GM12892 (cell line): ENCODE measurements around the gene KEL.

Experiments
- POLR2A ChIP-seq: IDR thresholded peaks from 2 replicates; pipeline ENCODE4 v1.6.1; 2011; ENCODE audit warnings: low read depth, low read length, control low read depth
- POLR2AphosphoS5 ChIP-seq: IDR thresholded peaks from 2 replicates; pipeline ENCODE4 v1.6.1; 2011; ENCODE audit warnings: low read depth, low read length, control low read depth
- TAF1 ChIP-seq: IDR thresholded peaks from 2 replicates; pipeline ENCODE4 v1.6.1; 2011; ENCODE audit warnings: low read depth, mild to moderate bottlenecking, control low read depth, low read length, borderline replicate concordance

DNA sequence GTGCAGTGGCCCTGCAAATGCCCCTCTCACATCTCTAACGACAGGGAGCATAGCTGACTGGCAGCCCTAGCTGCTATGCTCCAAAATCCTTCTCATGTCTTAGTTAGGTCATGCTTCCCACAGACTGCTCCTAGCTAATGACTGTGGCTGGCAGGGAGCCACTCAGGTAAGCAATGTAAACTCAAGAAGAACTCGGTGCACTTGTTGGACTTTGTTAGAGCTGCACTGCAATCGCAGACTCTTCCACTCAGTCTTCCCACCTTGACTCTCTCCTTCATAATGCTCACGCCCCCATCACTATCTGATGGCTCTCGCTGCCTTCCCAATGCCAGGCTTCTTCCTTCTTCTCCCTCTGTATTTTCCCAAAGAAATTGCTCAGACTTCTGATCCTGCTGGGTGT, 40.7 kb upstream of the KEL start:
- TF ChIP-seq TAF1 (no peak), POLR2AphosphoS5 (no peak), POLR2A (no peak)
